GM12874 (cell line): ENCODE results near the gene EML4.

Experiments used
- TF ChIP-seq, protein P1 (sequence below): IDR thresholded peaks from 2 replicates; pipeline ENCODE4 v1.5.1; 2011; ENCODE audit warnings: low read depth, mild to moderate bottlenecking, control low read depth, low read length, moderate library complexity; ENCODE audit not compliant: insufficient read depth

The EML4 gene

GRCh38 chr2:42327125-42327524 is 158.0 kb downstream of the EML4 start:
- TF ChIP-seq, protein P1, sequence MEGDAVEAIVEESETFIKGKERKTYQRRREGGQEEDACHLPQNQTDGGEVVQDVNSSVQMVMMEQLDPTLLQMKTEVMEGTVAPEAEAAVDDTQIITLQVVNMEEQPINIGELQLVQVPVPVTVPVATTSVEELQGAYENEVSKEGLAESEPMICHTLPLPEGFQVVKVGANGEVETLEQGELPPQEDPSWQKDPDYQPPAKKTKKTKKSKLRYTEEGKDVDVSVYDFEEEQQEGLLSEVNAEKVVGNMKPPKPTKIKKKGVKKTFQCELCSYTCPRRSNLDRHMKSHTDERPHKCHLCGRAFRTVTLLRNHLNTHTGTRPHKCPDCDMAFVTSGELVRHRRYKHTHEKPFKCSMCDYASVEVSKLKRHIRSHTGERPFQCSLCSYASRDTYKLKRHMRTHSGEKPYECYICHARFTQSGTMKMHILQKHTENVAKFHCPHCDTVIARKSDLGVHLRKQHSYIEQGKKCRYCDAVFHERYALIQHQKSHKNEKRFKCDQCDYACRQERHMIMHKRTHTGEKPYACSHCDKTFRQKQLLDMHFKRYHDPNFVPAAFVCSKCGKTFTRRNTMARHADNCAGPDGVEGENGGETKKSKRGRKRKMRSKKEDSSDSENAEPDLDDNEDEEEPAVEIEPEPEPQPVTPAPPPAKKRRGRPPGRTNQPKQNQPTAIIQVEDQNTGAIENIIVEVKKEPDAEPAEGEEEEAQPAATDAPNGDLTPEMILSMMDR, result no peak

GRCh38 chr2:42328148-42328833 is 159.1 kb downstream of the EML4 start:
- TF ChIP-seq, protein P1, result no peak

GRCh38 chr2:42328923-42329322 is 159.8 kb downstream of the EML4 start:
- TF ChIP-seq, protein P1, result no peak

DNA sequence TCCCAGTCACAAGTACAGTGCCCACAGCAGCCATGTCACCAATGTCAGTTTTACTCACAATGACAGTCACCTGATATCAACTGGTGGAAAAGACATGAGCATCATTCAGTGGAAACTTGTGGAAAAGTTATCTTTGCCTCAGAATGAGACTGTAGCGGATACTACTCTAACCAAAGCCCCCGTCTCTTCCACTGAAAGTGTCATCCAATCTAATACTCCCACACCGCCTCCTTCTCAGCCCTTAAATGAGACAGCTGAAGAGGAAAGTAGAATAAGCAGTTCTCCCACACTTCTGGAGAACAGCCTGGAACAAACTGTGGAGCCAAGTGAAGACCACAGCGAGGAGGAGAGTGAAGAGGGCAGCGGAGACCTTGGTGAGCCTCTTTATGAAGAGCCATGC is 160.6 kb downstream of the EML4 start:
- TF ChIP-seq, protein P1, result no peak

DNA sequence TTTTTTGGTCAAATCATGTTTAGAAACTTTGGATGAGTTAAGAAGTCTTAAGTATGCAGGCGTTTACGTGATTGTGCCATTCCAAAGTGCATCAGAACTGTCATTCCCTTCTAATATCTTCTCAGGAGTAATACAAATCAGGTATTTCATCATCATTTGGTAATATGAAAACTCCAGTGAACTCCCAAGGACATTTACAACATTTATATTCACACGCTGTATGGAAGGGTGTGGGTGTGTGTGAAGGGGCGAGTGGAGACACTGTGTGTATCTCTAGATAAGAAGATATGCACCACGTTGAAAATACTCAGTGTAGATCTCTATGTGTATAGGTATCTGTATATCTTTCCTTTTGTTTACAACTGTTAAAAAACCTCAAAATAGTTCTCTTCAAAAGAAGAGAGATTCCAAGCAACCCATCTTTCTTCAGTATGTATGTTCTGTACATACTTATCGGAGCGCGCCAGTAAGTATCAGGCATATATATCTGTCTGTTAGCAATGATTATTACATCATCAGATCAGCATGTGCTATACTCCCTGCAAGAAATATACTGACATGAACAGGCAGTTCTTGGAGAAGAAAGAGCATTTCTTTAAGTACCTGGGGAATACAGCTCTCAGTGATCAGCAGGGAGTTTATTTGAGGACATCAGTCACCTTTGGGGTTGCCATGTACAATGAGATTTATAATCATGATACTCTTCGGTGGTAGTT is 162.6 kb downstream of the EML4 start:
- TF ChIP-seq, protein P1, result no peak

- TF ChIP-seq, protein P1, result no peak
These were observed 163.4 kb downstream of the EML4 start for GRCh38 chr2:42332575-42332974.

DNA sequence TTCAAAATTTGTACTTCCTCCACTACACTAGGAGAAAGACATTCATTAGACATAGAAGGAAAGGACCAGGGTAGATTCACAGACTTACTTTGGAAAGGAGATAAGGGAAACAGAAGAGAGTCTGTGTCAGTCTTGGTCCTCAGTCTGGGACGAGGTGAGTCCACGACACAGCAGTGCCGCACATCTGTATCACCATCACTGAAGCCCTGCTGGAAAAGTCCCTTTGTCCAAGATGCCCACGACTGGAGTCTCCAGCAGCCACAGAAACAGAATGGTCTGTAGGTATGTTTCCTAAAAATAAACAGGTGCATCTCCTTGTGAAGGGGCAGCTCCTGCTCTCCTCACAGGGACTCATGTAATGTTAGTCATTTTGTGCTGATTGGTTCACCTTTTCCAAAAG is 164.4 kb downstream of the EML4 start:
- TF ChIP-seq, protein P1, result no peak
